HG03135 (cell line): ENCODE results near the gene CPA4.
"Not testable (repeated sequence)": the region's sequence is repeated elsewhere in the genome, so short reads cannot be mapped to it uniquely, and the experiment has no call there.

ENCODE experiments used
- ATAC-seq: cut with Tn5 transposase; IDR thresholded peaks from one replicate; pipeline ENCODE4 v1.9.1; 2021; ENCODE audit warnings: mild to moderate bottlenecking, moderate library complexity; ENCODE audit not compliant: unreplicated experiment

CPA4 gene, protein sequence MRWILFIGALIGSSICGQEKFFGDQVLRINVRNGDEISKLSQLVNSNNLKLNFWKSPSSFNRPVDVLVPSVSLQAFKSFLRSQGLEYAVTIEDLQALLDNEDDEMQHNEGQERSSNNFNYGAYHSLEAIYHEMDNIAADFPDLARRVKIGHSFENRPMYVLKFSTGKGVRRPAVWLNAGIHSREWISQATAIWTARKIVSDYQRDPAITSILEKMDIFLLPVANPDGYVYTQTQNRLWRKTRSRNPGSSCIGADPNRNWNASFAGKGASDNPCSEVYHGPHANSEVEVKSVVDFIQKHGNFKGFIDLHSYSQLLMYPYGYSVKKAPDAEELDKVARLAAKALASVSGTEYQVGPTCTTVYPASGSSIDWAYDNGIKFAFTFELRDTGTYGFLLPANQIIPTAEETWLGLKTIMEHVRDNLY

DNA sequence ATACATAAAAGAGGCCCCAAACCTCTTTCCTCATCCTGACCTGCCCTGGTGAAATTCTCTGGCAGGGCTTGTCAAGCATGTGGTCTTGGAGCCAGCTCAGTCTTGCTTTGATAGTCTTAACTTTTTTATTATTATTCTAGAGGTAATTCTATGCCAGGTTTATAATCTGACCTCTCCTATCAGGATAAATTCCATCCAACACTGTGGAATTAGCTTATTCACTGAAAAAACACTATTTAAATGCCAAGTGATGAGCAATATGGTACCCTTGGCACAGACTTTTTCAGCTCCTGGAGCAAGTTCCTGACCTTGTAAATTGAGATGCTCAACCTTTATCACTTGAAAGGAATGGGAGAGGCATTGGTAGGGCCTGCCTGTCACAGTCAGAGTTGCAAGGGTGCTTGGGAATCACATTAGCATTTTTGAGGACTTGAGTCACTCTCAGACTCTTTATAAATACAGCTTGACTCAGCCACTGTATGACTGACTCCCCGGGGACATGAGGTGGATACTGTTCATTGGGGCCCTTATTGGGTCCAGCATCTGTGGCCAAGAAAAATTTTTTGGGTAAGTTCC is at the start of gene CPA4:
Gene CPA4, plus strand, starts transcription at position 480 of the 576 bp plus-strand sequence. Its CDS starts 20 bp downstream, at position 500.
- no peak for ATAC-seq

GRCh38 chr7:130243486-130243885 is 49.5 kb upstream of the CPA4 start:
- not testable (repeated sequence) for ATAC-seq

DNA sequence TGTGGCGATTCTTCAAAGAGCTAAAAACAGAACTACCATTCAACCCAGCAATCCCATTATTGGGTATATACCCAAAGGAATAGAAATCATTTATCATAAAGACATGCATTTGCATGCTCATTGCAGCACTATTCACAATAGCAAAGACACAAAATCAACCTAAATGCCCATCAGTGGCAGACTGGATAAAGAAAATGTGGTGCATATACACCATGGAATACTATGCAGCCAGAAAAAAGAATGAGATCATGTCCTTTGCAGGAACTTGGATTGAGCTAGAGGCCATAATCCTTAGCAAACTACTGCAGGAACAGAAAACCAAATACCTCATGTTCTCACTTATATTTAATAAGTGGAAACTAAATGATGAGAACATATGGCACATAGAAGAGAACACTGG is 46.5 kb upstream of the CPA4 start:
- not testable (repeated sequence) for ATAC-seq

- ATAC-seq, result not testable (repeated sequence)
Measured at GRCh38 chr7:130248842-130249241, 44.1 kb upstream of the CPA4 start.

DNA sequence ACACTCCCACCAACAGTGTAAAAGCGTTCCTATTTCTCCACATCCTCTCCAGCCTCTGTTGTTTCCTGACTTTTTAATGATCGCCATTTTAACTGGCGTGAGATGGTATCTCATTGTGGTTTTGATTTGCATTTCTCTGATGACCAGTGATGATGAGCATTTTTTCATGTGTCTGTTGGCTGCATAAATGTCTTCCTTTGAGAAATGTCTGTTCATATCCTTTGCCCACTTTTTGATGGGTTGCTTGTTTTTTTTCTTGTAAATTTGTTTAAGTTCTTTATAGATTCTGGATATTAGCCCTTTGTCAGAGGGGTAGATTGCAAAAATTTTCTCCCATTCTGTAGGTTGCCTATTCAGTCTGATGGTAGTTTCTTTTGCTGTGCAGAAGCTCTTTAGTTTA is 43.3 kb upstream of the CPA4 start:
- ATAC-seq, result not testable (repeated sequence)

DNA sequence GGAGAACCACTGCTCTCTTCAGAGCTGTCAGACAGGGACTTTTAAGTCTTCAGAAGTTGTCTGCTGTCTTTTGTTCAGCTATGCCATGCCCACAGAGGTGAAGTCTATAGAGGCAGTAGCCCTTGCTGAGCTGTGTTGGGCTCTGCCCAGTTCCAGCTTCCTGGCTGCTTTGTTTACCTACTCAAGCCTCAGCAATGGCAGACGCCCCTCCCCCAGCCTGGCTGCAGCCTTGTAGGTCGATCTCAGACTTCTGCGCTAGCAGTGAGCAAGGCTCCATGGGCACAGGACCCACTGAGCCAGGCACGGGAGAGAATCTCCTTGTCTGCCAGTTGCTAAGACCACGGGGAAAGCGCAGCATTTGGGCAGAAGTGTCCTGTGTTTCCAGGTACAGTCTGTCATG is 38.4 kb upstream of the CPA4 start:
- no peak for ATAC-seq

DNA sequence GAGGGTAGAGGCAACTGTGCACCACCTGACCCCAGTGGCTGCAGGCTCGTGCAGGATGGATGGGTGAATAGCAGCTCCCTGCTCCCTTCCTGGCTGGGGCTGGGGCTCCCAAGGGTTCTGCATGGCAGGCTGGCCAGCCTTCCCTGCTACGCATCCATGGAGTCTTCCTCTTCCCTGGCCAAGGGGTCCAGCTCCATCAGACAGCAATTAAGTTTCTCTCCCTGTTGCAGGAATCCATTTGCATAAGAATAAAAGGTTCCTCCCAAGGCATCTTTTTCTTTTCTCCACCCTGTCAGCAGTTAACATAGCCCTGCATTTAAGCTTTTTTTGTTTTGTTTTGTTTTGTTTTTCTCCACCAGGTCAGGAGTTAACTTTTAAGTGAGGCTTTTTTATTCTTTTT is 36.3 kb upstream of the CPA4 start:
- no peak for ATAC-seq

GRCh38 chr7:130258494-130259078 is 34.4 kb upstream of the CPA4 start:
- ATAC-seq, result no peak

- ATAC-seq, result no peak
Measured at GRCh38 chr7:130262448-130262847, 30.5 kb upstream of the CPA4 start.

- no peak for ATAC-seq
Measured at GRCh38 chr7:130263130-130263529, 29.8 kb upstream of the CPA4 start.

GRCh38 chr7:130266258-130266960 is 26.6 kb upstream of the CPA4 start, which contains the start of gene CPA2:
CPA2 (plus strand) TSS chr7:130266863; CDS start chr7:130266882, 19 bp downstream.
- no peak for ATAC-seq

DNA sequence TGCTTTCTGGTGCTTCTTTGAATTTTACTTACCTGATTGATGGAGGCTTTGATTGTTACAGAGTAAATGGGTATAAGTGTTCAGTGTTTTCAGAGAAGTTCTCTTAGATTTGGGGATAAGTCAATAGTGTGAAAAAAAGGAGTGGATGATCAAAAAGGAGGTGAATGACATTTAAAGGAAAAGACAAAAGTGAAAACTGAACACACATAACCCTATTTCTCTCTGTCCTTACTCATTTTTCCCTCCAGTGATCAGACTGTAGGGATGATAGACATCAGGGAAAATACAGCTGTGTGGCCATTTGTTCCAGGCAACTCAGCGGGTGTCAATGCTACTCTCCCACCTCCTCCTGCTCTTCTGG is 26.0 kb upstream of the CPA4 start:
- no peak for ATAC-seq

DNA sequence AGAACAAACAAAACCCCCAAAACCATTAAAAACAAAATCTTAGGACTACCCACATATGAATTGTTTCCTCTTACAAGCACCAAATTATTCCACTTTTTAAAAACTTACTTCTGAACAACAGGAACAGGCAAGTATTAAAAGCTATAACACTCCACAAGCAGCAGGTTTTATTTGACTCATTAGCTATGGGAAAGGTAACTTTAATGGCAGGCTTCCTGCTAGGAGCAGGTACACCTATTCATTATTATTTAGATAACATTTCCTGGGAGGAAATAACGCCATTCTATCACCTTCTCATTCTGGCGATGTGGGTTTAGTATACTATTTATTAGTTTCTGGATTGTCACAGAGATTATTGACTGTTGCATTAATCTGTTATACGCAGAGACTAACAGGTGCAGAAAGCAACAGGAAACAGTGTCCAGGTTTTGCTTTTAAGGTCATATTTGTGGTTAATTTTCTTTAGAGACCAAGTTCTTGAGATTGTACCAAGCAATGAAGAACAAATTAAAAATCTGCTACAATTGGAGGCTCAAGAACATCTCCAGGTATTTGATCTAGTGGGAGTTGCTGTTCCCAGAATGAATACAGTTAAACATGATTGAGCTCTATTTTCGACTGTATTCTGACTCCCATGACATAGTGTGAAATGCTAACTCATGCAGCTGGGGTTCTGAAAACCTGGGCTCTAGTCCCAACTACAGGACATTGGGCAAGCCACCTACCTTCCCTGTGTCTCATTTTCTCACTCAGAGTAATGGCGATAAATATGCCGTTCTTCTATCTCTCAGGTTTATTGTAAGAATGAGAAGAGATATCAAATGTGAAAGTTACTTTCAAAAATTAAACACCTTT is 24.3 kb upstream of the CPA4 start:
- no peak for ATAC-seq

DNA sequence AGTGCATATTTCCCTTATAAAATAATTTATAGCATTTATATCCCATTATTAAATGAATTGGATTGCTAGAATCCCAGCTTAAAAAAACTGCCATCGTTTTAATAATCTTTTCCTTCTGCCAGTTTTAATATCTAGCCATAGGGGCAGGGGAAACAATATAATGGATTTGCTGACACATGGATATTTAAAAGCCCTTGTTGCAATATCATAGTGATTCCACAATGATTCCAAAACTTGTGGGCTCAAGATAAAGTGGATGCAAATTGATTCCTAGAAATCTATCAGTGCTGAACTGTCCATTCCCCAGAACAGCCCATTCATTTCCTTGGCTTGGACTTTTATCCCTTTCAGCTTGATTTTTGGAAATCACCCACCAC is 23.7 kb upstream of the CPA4 start:
- ATAC-seq, result no peak

GRCh38 chr7:130270947-130271800 is 21.8 kb upstream of the CPA4 start:
- no peak for ATAC-seq

DNA sequence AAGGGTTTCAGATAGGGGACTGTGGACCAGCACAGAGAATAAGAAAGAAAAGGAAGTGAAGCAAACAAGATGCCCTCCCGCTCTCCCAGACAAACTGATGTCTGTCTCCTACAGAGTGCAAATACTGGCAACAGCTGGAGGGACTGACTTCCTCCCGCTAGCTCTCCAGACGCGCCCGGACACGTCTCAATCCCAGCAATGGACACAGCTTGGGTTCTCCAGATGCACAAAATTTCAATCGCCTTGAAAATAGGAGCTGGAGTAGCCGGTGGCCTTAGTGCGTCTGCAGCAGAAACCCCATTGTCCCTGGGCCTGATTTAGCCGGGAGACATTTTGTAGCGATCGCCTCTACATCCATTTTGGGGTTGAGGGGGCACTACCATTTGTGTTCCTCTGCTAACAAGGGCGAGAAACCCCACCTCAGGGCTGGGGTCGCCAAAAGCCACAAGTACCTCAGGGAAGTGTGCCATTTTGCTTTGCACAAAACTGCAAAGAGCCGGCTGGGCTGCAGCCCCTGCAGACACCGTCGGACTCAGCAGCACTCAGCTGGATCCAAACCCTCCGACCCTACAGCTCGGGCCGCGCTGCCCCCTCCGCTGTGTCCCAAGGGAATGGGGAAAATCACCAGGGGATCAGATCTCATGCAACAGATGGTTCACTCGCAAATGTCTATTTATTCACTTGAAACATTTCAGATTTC is 20.4 kb upstream of the CPA4 start:
- no peak for ATAC-seq

GRCh38 chr7:130273081-130273932 is 19.7 kb upstream of the CPA4 start:
- ATAC-seq, result no peak

GRCh38 chr7:130273933-130274255 is 19.1 kb upstream of the CPA4 start:
- ATAC-seq, result no peak
